ENCODE measurements around the gene ZBTB40.

GRCh38 chr1:22436948-22437347 is 14.7 kb upstream of the ZBTB40 start:
- no peak for TF ChIP-seq CTCF (conservative IDR thresholded peaks at IDR 0.05; ENCODE audit: low read depth, low read length)
- no peak for TF ChIP-seq EZH2 (IDR thresholded peaks at IDR 0.05; ENCODE audit: borderline replicate concordance, low read depth, low read length, poor library complexity, severe bottlenecking)
